Mesenchymal stem cell (in vitro differentiated cells and primary cell): ENCODE measurements around the gene JAKMIP1.

Experiments
- DNase-seq: peaks from one replicate; pipeline ENCODE4 v3.0.0-alpha.2; 2013
- H2AFZ ChIP-seq: one replicate; pipeline ENCODE4 v1.6.1; 2013; ENCODE audit warnings: low read depth, mild to moderate bottlenecking, control low read depth, inconsistent platforms, low read length, moderate library complexity
- H2AK5ac ChIP-seq: 2 replicates; pipeline ENCODE4 v1.6.1; 2013; ENCODE audit warnings: low read length, moderate library complexity, mild to moderate bottlenecking, inconsistent platforms; ENCODE audit not compliant: severe bottlenecking
- H2BK120ac ChIP-seq: one replicate; pipeline ENCODE4 v1.6.1; 2013; ENCODE audit warnings: low read depth, mild to moderate bottlenecking, inconsistent platforms, low read length, moderate library complexity
- H2BK12ac ChIP-seq, 2 experiments: one replicate each; pipeline ENCODE4 v1.6.1; 2013; ENCODE audit warnings: inconsistent platforms in 2 of 2, low read length in 2 of 2, mild to moderate bottlenecking in 2 of 2, moderate library complexity in 2 of 2, control low read depth in 1 of 2
- H2BK15ac ChIP-seq: one replicate; pipeline ENCODE4 v1.6.1; 2013; ENCODE audit warnings: mild to moderate bottlenecking, low read depth, inconsistent platforms; ENCODE audit not compliant: poor library complexity, severe bottlenecking
- H2BK5ac ChIP-seq: 2 replicates; pipeline ENCODE4 v1.6.1; 2013; ENCODE audit warnings: low read depth, mild to moderate bottlenecking, low read length, control low read depth, inconsistent platforms; ENCODE audit not compliant: poor library complexity, severe bottlenecking
- H3K14ac ChIP-seq, 2 experiments: one replicate each; pipeline ENCODE4 v1.6.1; 2013; ENCODE audit warnings: inconsistent platforms in 2 of 2, low read length in 2 of 2, control low read depth in 1 of 2, mild to moderate bottlenecking in 1 of 2, moderate library complexity in 1 of 2
- H3K18ac ChIP-seq, 2 experiments: one replicate each; pipeline ENCODE4 v1.6.1; 2013; ENCODE audit warnings: inconsistent platforms in 2 of 2, low read length in 2 of 2, control low read depth in 1 of 2, low read depth in 1 of 2, mild to moderate bottlenecking in 1 of 2
- H3K23ac ChIP-seq, 2 experiments: one replicate each; pipeline ENCODE4 v1.6.1; 2013; ENCODE audit warnings: inconsistent platforms in 2 of 2, low read length in 2 of 2, mild to moderate bottlenecking in 2 of 2, moderate library complexity in 2 of 2, control low read depth in 1 of 2
- H3K27ac ChIP-seq: 2 replicates; pipeline ENCODE4 v1.5.1; 2013; ENCODE audit warnings: mild to moderate bottlenecking, moderate library complexity, low read length, control low read depth, inconsistent platforms; ENCODE audit not compliant: poor library complexity, severe bottlenecking
- H3K27me3 ChIP-seq, 2 experiments: 2 replicates each; pipeline versions ENCODE4 v1.6.1 to v1.7.0; 2013; ENCODE audit warnings: low read length in 2 of 2, mild to moderate bottlenecking in 2 of 2, moderate library complexity in 2 of 2, control low read depth in 1 of 2, inconsistent platforms in 1 of 2; ENCODE audit not compliant: control insufficient read depth in 1 of 2, insufficient read depth in 1 of 2
- H3K36me3 ChIP-seq, 2 experiments: 2 replicates each; pipeline versions ENCODE4 v1.6.1 to v1.7.0; 2013; ENCODE audit warnings: low read length in 2 of 2, control low read depth in 1 of 2, inconsistent platforms in 1 of 2, low read depth in 1 of 2, mild to moderate bottlenecking in 1 of 2; ENCODE audit not compliant: insufficient read depth in 2 of 2, control insufficient read depth in 1 of 2
- H3K4ac ChIP-seq, 2 experiments: one replicate each; pipeline ENCODE4 v1.6.1; 2013; ENCODE audit warnings: inconsistent platforms in 2 of 2, low read length in 2 of 2, mild to moderate bottlenecking in 2 of 2, moderate library complexity in 2 of 2, control low read depth in 1 of 2, low read depth in 1 of 2
- H3K4me1 ChIP-seq: 2 replicates; pipeline ENCODE4 v1.6.1; 2013; ENCODE audit warnings: low read depth, low read length, control low read depth; ENCODE audit not compliant: control insufficient read depth, insufficient read depth
- H3K4me2 ChIP-seq: 2 replicates; pipeline ENCODE4 v1.6.1; 2013; ENCODE audit warnings: low read length, mild to moderate bottlenecking, inconsistent platforms; ENCODE audit not compliant: poor library complexity, severe bottlenecking
- H3K4me3 ChIP-seq, 2 experiments: 2 replicates each; pipeline versions ENCODE4 v1.5.1 to v1.7.0; 2013; ENCODE audit warnings: low read length in 2 of 2, mild to moderate bottlenecking in 2 of 2, control low read depth in 1 of 2, low read depth in 1 of 2; ENCODE audit not compliant: insufficient read depth in 1 of 2
- H3K79me1 ChIP-seq: replicated peaks from 2 replicates; pipeline ENCODE4 v1.6.1; 2013; ENCODE audit warnings: mild to moderate bottlenecking, control low read depth, low read length, inconsistent platforms; ENCODE audit not compliant: poor library complexity, severe bottlenecking
- H3K9ac ChIP-seq: 2 replicates; pipeline ENCODE4 v1.7.0; 2013; ENCODE audit warnings: mild to moderate bottlenecking, low read length, moderate library complexity
- H3K9me3 ChIP-seq: 2 replicates; pipeline ENCODE4 v1.7.0; 2013; ENCODE audit warnings: mild to moderate bottlenecking, low read length; ENCODE audit not compliant: control insufficient read depth
- H4K8ac ChIP-seq: one replicate; pipeline ENCODE4 v1.6.1; 2013; ENCODE audit warnings: inconsistent platforms, mild to moderate bottlenecking, low read length, moderate library complexity
- H4K91ac ChIP-seq: one replicate; pipeline ENCODE4 v1.6.1; 2013; ENCODE audit warnings: mild to moderate bottlenecking, low read length, inconsistent platforms
- WGBS: methylation state at CpG from one replicate; pipeline ENCODE4 v1.1.7; 2013; ENCODE audit warnings: mixed read lengths; 5-methylcytosine and 5-hydroxymethylcytosine counted together

JAKMIP1 gene

DNA sequence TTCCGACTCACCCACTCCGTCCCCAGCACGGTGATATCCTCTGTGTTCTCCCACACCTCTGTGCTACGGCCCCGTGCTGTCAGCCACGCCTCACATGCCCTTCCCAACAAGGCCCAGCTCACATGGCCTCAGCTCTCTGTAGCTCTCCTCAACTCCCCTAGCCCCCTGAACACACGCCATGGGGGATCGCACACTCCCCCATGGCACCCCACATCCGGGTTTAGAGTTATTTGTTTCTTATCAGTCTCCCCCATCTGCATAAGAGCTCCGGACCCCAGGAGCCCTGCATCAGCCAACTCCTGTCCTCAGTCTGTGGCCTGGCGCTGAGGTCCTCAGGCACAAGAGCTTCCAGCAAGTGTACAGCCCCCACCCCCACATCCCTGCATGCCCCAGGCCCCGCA, 189.1 kb downstream of the JAKMIP1 start:
- no peak overlapping the region for H2AK5ac ChIP-seq
- H3K4ac ChIP-seq: no peak overlapping the region
- H3K4me1 ChIP-seq: no peaks in the 10 kb centered on the region
- 78% methylated on average over 11 of the region's 12 CpGs for WGBS
- H2BK12ac ChIP-seq: no peak overlapping the region
- no peaks in the 10 kb centered on the region for H3K9me3 ChIP-seq
- no peaks in the 10 kb centered on the region for H3K79me1 ChIP-seq
- no peak overlapping the region for H3K4me3 ChIP-seq
- no peak overlapping the region for H3K23ac ChIP-seq
- H2BK5ac ChIP-seq: no peak overlapping the region
- no peak for DNase-seq
- no peaks in the 10 kb centered on the region for H3K36me3 ChIP-seq
- no peak overlapping the region for H4K91ac ChIP-seq
- no peak overlapping the region for H3K27ac ChIP-seq
- no peak overlapping the region for H2BK15ac ChIP-seq
- peaks cover 29 to 59% of the 10 kb centered on the region in 2 experiments for H3K27me3 ChIP-seq
- H2BK120ac ChIP-seq: no peak overlapping the region
- H4K8ac ChIP-seq: no peak overlapping the region
- no peak overlapping the region for H3K4me2 ChIP-seq
- no peak overlapping the region for H3K9ac ChIP-seq
- H2AFZ ChIP-seq: no peak overlapping the region
- no peak overlapping the region for H3K14ac ChIP-seq
- no peak overlapping the region for H3K18ac ChIP-seq

DNA sequence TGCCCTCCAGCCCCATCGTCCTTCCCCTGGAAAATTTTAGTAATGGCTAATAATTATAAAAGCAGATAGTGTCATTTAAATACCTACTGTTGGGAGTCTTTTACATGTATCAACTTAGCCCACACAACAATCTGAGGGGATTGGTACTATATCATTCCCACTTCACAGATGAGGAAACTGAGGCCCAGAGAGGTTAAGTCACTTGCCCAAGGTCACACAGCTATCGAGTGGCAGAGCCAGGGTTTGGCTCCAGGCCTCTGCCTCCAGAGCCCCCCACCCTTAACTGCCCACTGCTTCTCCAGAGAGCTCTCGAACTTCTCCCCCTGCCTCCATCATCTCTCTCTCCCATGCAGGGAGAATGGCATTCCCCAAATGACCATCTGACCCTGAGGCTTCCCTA, 189.6 kb downstream of the JAKMIP1 start:
- Histone ChIP-seq H3K4me1 (no peaks in the 10 kb centered on the region), H2BK5ac (no peak overlapping the region), H2BK15ac (no peak overlapping the region), H4K8ac (no peak overlapping the region), H3K4me3 (no peak overlapping the region), H3K14ac (no peak overlapping the region), H3K79me1 (no peaks in the 10 kb centered on the region), H2AK5ac (no peak overlapping the region), H3K23ac (no peak overlapping the region), H2BK120ac (no peak overlapping the region), H3K18ac (no peak overlapping the region), H3K4ac (no peak overlapping the region), H2BK12ac (no peak overlapping the region), H3K27me3 (peaks cover 29 to 63% of the 10 kb centered on the region in 2 experiments), H3K4me2 (no peak overlapping the region), H4K91ac (no peak overlapping the region), H3K36me3 (no peaks in the 10 kb centered on the region), H3K27ac (no peak overlapping the region), H3K9ac (no peak overlapping the region), H2AFZ (no peak overlapping the region), H3K9me3 (no peaks in the 10 kb centered on the region)
- 49% methylated on average over 2 of the region's 3 CpGs for WGBS
- no peak for DNase-seq

GRCh38 chr4:6009452-6009851, 190.9 kb downstream of the JAKMIP1 start:
- Histone ChIP-seq H3K18ac (no peak overlapping the region), H2AFZ (no peak overlapping the region), H3K4ac (no peak overlapping the region), H3K4me2 (no peak overlapping the region), H2AK5ac (no peak overlapping the region), H3K14ac (no peak overlapping the region), H3K9me3 (no peaks in the 10 kb centered on the region), H2BK120ac (no peak overlapping the region), H3K36me3 (no peaks in the 10 kb centered on the region), H3K9ac (no peak overlapping the region), H2BK5ac (no peak overlapping the region), H3K27ac (no peak overlapping the region), H3K27me3 (peaks cover 29 to 66% of the 10 kb centered on the region in 2 experiments), H2BK15ac (no peak overlapping the region), H3K79me1 (no peaks in the 10 kb centered on the region), H3K4me1 (no peaks in the 10 kb centered on the region), H2BK12ac (no peak overlapping the region), H3K4me3 (no peak overlapping the region), H4K8ac (no peak overlapping the region), H4K91ac (no peak overlapping the region), H3K23ac (no peak overlapping the region)
- 68% methylated on average over 8 of the region's 8 CpGs for WGBS
- DNase-seq: no peak

DNA sequence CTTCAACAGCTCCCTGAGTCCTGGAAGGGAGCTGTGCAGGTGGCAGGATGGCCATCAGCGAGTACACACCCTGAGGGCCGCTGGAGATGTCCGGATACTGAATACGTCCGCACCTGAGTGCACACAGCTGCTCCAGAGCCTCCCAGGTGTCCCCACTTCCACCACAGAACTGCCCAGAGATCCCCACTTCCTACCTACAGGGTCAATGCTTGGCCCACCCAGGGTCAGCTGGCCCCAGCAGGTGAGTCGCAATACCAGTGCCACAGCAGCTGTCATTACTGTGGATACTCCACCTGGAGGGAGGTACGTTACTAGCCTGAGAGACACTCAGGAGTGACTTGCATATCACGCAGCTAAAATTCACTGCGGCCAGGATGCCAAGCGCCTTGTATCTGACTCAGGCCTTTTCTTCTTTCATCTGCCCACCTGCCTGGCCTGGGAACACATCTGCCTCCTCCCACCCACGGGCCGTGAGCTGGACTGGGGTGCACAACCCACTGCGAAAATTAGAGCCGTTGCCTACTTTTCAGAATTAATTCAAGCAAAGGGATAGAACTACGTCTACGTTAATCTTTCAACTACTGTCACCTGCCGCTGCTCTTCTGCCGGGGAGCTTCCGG, 191.5 kb downstream of the JAKMIP1 start:
- H3K27me3 ChIP-seq: peaks cover 29 to 66% of the 10 kb centered on the region in 2 experiments
- H2AK5ac ChIP-seq: no peak overlapping the region
- no peak overlapping the region for H4K8ac ChIP-seq
- H3K14ac ChIP-seq: no peak overlapping the region
- no peak overlapping the region for H2BK15ac ChIP-seq
- no peak overlapping the region for H3K4ac ChIP-seq
- H2AFZ ChIP-seq: no peak overlapping the region
- no peak overlapping the region for H3K27ac ChIP-seq
- H3K9ac ChIP-seq: no peak overlapping the region
- no peaks in the 10 kb centered on the region for H3K36me3 ChIP-seq
- H3K4me3 ChIP-seq: no peak overlapping the region
- no peak overlapping the region for H3K18ac ChIP-seq
- H2BK5ac ChIP-seq: no peak overlapping the region
- H3K4me2 ChIP-seq: no peak overlapping the region
- DNase-seq: no peak
- no peaks in the 10 kb centered on the region for H3K79me1 ChIP-seq
- no peak overlapping the region for H3K23ac ChIP-seq
- H2BK12ac ChIP-seq: no peak overlapping the region
- no peaks in the 10 kb centered on the region for H3K4me1 ChIP-seq
- H3K9me3 ChIP-seq: no peaks in the 10 kb centered on the region
- 84% methylated on average over 19 of the region's 19 CpGs for WGBS
- no peak overlapping the region for H4K91ac ChIP-seq
- no peak overlapping the region for H2BK120ac ChIP-seq
